K562 (cell line): ENCODE data around the gene C2. TPM values are rescaled to one million over a fixed set of nuclear protein-coding genes. Genes with fewer than 3 reads are reported as not detected.

Experiments
- DNMT1 ChIP-seq: fragments of 450-650 bp; IDR thresholded peaks from 2 replicates; pipeline ENCODE4 v1.6.1; 2016; ENCODE audit warnings: antibody characterized with exemption, mild to moderate bottlenecking
- HIVEP1 ChIP-seq: fragments of 250-450 bp; sonication (Bioruptor Pico); IDR thresholded peaks from 2 replicates; pipeline ENCODE4 v1.4.0; 2020; ENCODE audit warnings: mild to moderate bottlenecking
- KDM4B ChIP-seq, 2 experiments: fragments of 450-650 bp in 1 of 2; sonication (generic) in 1 of 2; IDR thresholded peaks; 2 replicates each; pipeline ENCODE4 v1.6.1; 2016 to 2017; ENCODE audit warnings: borderline replicate concordance in 2 of 2, antibody characterized with exemption in 1 of 2, low read depth in 1 of 2, mild to moderate bottlenecking in 1 of 2
- MTA3 ChIP-seq: fragments of 450-650 bp; formaldehyde crosslinking; IDR thresholded peaks from 2 replicates; pipeline ENCODE4 v1.6.1; 2017; ENCODE audit warnings: mild to moderate bottlenecking, borderline replicate concordance
- NKRF ChIP-seq: fragments of 450-650 bp; IDR thresholded peaks from 2 replicates; pipeline ENCODE4 v1.6.1; 2016; ENCODE audit warnings: borderline replicate concordance
- SRSF7 ChIP-seq: fragments of 200-400 bp; formaldehyde crosslinking; optimal IDR thresholded peaks from 2 replicates; pipeline ENCODE3; 2017; ENCODE audit warnings: mild to moderate bottlenecking, low read depth, low read length
- ZBTB12 ChIP-seq: fragments of 250-450 bp; sonication (Bioruptor Pico); IDR thresholded peaks from 2 replicates; pipeline ENCODE4 v1.4.0; 2020
- ZBTB17 ChIP-seq: fragments of 450-650 bp; formaldehyde crosslinking; IDR thresholded peaks from 2 replicates; pipeline ENCODE4 v1.4.0; 2020; ENCODE audit warnings: mild to moderate bottlenecking
- polyA plus RNA-seq, 8 experiments: library from polyadenylated mRNA; depleted of rRNA in 4 of 8; stranded (reverse) in 5 of 8; unstranded in 3 of 8; fragments of >200 nt; fragmentation: Nextera tagmentation in 2 of 8; fragmentation: Illumina TruSeq in 1 of 8; extraction: Ambion mirVana in 2 of 8; extraction: Trizol in 1 of 8; gene quantifications; 2 replicates each; pipeline versions ENCODE4 v1.2.1 to v1.2.3, GENCODE V29; 2011 to 2014; ENCODE audit warnings: inconsistent platforms in 1 of 8, missing spikeins in 1 of 8
- total RNA-seq, 7 experiments: library from RNA; depleted of rRNA in 6 of 7; stranded (reverse); fragments of >200 nt in 6 of 7; fragmentation: Illumina TruSeq in 2 of 7; extraction: Trizol in 2 of 7; gene quantifications; 2 replicates each; pipeline versions ENCODE4 v1.2.1 to v1.2.3, GENCODE V29; 2011 to 2021; ENCODE audit warnings: low replicate concordance in 1 of 7
- TF ChIP-seq, protein P1 (sequence below): fragments of 450-650 bp; IDR thresholded peaks from 2 replicates; pipeline ENCODE4 v1.6.1; 2016; ENCODE audit warnings: mild to moderate bottlenecking, moderate library complexity

The C2 gene
- total and polyA plus RNA-seq, 9 of the 15 experiments (the other 6 are each of a cell fraction or from before 2014, with no cell fraction given), result 0.05 to 1.1 (median 0.39) TPM; not detected in 1

- TF ChIP-seq NKRF (peak; percentile 66; the same call in 1 of the 2 replicates), SRSF7 (no peak), ZBTB17 (CRISPR knock-in tag) (peak; percentile 61; the same call in 1 of the 2 replicates), HIVEP1 (CRISPR knock-in tag) (no peak), MTA3 (peak; percentile 45), KDM4B (IDR thresholded peaks at IDR 0.05; ENCODE audit: borderline replicate concordance in 2 of 2, low read depth in 1 of 2) (peak in 1 of 2 experiments; percentile 50; a peak in 1 of 4 replicates), DNMT1 (no peak), ZBTB12 (CRISPR knock-in tag) (no peak)
- TF ChIP-seq, protein P1, sequence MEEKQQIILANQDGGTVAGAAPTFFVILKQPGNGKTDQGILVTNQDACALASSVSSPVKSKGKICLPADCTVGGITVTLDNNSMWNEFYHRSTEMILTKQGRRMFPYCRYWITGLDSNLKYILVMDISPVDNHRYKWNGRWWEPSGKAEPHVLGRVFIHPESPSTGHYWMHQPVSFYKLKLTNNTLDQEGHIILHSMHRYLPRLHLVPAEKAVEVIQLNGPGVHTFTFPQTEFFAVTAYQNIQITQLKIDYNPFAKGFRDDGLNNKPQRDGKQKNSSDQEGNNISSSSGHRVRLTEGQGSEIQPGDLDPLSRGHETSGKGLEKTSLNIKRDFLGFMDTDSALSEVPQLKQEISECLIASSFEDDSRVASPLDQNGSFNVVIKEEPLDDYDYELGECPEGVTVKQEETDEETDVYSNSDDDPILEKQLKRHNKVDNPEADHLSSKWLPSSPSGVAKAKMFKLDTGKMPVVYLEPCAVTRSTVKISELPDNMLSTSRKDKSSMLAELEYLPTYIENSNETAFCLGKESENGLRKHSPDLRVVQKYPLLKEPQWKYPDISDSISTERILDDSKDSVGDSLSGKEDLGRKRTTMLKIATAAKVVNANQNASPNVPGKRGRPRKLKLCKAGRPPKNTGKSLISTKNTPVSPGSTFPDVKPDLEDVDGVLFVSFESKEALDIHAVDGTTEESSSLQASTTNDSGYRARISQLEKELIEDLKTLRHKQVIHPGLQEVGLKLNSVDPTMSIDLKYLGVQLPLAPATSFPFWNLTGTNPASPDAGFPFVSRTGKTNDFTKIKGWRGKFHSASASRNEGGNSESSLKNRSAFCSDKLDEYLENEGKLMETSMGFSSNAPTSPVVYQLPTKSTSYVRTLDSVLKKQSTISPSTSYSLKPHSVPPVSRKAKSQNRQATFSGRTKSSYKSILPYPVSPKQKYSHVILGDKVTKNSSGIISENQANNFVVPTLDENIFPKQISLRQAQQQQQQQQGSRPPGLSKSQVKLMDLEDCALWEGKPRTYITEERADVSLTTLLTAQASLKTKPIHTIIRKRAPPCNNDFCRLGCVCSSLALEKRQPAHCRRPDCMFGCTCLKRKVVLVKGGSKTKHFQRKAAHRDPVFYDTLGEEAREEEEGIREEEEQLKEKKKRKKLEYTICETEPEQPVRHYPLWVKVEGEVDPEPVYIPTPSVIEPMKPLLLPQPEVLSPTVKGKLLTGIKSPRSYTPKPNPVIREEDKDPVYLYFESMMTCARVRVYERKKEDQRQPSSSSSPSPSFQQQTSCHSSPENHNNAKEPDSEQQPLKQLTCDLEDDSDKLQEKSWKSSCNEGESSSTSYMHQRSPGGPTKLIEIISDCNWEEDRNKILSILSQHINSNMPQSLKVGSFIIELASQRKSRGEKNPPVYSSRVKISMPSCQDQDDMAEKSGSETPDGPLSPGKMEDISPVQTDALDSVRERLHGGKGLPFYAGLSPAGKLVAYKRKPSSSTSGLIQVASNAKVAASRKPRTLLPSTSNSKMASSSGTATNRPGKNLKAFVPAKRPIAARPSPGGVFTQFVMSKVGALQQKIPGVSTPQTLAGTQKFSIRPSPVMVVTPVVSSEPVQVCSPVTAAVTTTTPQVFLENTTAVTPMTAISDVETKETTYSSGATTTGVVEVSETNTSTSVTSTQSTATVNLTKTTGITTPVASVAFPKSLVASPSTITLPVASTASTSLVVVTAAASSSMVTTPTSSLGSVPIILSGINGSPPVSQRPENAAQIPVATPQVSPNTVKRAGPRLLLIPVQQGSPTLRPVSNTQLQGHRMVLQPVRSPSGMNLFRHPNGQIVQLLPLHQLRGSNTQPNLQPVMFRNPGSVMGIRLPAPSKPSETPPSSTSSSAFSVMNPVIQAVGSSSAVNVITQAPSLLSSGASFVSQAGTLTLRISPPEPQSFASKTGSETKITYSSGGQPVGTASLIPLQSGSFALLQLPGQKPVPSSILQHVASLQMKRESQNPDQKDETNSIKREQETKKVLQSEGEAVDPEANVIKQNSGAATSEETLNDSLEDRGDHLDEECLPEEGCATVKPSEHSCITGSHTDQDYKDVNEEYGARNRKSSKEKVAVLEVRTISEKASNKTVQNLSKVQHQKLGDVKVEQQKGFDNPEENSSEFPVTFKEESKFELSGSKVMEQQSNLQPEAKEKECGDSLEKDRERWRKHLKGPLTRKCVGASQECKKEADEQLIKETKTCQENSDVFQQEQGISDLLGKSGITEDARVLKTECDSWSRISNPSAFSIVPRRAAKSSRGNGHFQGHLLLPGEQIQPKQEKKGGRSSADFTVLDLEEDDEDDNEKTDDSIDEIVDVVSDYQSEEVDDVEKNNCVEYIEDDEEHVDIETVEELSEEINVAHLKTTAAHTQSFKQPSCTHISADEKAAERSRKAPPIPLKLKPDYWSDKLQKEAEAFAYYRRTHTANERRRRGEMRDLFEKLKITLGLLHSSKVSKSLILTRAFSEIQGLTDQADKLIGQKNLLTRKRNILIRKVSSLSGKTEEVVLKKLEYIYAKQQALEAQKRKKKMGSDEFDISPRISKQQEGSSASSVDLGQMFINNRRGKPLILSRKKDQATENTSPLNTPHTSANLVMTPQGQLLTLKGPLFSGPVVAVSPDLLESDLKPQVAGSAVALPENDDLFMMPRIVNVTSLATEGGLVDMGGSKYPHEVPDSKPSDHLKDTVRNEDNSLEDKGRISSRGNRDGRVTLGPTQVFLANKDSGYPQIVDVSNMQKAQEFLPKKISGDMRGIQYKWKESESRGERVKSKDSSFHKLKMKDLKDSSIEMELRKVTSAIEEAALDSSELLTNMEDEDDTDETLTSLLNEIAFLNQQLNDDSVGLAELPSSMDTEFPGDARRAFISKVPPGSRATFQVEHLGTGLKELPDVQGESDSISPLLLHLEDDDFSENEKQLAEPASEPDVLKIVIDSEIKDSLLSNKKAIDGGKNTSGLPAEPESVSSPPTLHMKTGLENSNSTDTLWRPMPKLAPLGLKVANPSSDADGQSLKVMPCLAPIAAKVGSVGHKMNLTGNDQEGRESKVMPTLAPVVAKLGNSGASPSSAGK, result peak; percentile 63
These were observed 29.7 kb upstream of the C2 start, which contains the start of gene EHMT2 (continued) for GRCh38 chr6:31897612-31898382.
